ENCODE data around the gene BORCS6. TPM values are rescaled to one million over a fixed set of nuclear protein-coding genes. Genes with fewer than 3 reads are reported as not detected.

BORCS6 gene
- total and polyA plus RNA-seq, 2 of the 13 experiments (the other 11 are each of a cell fraction or from before 2014, with no cell fraction given): 2.0 to 5.1 TPM

GRCh38 chr17:8192070-8192815 is 2.3 kb upstream of the BORCS6 start (continued):
- 0 out of 2 replicates have a peak, but pooled peaks have one; percentile 41 for TF ChIP-seq ZNF710 (CRISPR knock-in tag; IDR thresholded peaks at IDR 0.05; ENCODE audit: borderline replicate concordance)
- TF ChIP-seq ZNF225 (CRISPR knock-in tag; IDR thresholded peaks at IDR 0.05): no peak
- TF ChIP-seq POLR2AphosphoS5 (IDR thresholded peaks at IDR 0.05; ENCODE audit: low read depth, low read length): peak; percentile 97
- TF ChIP-seq ZNF264 (CRISPR knock-in tag; IDR thresholded peaks at IDR 0.05): no peak
- TF ChIP-seq ZNF230 (CRISPR knock-in tag; IDR thresholded peaks at IDR 0.05): peak; percentile 13; the same call in 1 of the 2 replicates
- TF ChIP-seq MTA1 (CRISPR knock-in tag; IDR thresholded peaks at IDR 0.05; ENCODE audit: borderline replicate concordance): no peak
- TF ChIP-seq ZNF383 (CRISPR knock-in tag; IDR thresholded peaks at IDR 0.05; ENCODE audit: borderline replicate concordance): no peak
- TF ChIP-seq IKZF4 (CRISPR knock-in tag; IDR thresholded peaks at IDR 0.05; ENCODE audit: borderline replicate concordance, low read depth, not compliant biosample characterization): no peak
- no peak for TF ChIP-seq BCLAF1 (IDR thresholded peaks at IDR 0.05)
- no peak for TF ChIP-seq HNF4A (CRISPR knock-in tag; IDR thresholded peaks at IDR 0.05)
- TF ChIP-seq SKIL (CRISPR knock-in tag; IDR thresholded peaks at IDR 0.05; ENCODE audit: borderline replicate concordance): no peak
- TF ChIP-seq DZIP1 (CRISPR knock-in tag; IDR thresholded peaks at IDR 0.05): no peak
- TF ChIP-seq SYNCRIP (IDR thresholded peaks at IDR 0.05; ENCODE audit: insufficient read depth, low read depth, low read length): no peak
- 0 out of 2 replicates have a peak, but pooled peaks have one; percentile 26 for TF ChIP-seq ATF2 (CRISPR knock-in tag; IDR thresholded peaks at IDR 0.05)
- TF ChIP-seq SAFB2 (CRISPR knock-in tag; IDR thresholded peaks at IDR 0.05; ENCODE audit: borderline replicate concordance, low read depth): no peak
- no peak for TF ChIP-seq PTBP1 (IDR thresholded peaks at IDR 0.05; ENCODE audit: low read depth, low read length, poor library complexity, severe bottlenecking)
- TF ChIP-seq ZBTB20 (CRISPR knock-in tag; IDR thresholded peaks at IDR 0.05; ENCODE audit: borderline replicate concordance, low read depth): no peak

Data from HepG2 (cell line).